Kidney tubule cell (primary cell): ENCODE data around the gene VIPR2.
A peak's percentile ranks its signal among the peaks of the same experiment; 100 is the strongest.

Source experiments
- DNase-seq: peaks from one replicate; pipeline ENCODE4 v3.0.0-alpha.2; 2018; ENCODE audit warnings: low spot score

Gene VIPR2

GRCh38 chr7:159157714-159158113 lies 13.0 kb upstream of the VIPR2 start:
- DNase-seq, result no peak

GRCh38 chr7:159156436-159157245 lies 12.0 kb upstream of the VIPR2 start:
- no peak for DNase-seq

- DNase-seq, result no peak
Measured at GRCh38 chr7:159155410-159155809, 10.7 kb upstream of the VIPR2 start.

- no peak for DNase-seq
Measured at GRCh38 chr7:159154243-159154642, 9.6 kb upstream of the VIPR2 start.

- no peak for DNase-seq
Measured at GRCh38 chr7:159153511-159153910, 8.8 kb upstream of the VIPR2 start.

GRCh38 chr7:159152816-159153215 lies 8.1 kb upstream of the VIPR2 start:
- DNase-seq, result no peak

GRCh38 chr7:159151231-159151630 lies 6.6 kb upstream of the VIPR2 start:
- no peak for DNase-seq

- DNase-seq, result no peak
Measured at GRCh38 chr7:159149488-159149887, 4.8 kb upstream of the VIPR2 start.

GRCh38 chr7:159148430-159149395 lies 4.0 kb upstream of the VIPR2 start:
- no peak for DNase-seq

- DNase-seq, result no peak
Measured at GRCh38 chr7:159147687-159148086, 3.0 kb upstream of the VIPR2 start.

GRCh38 chr7:159147246-159147645 lies 2.6 kb upstream of the VIPR2 start:
- DNase-seq, result no peak

GRCh38 chr7:159146084-159146858 lies 1.6 kb upstream of the VIPR2 start:
- DNase-seq, result no peak

- DNase-seq, result no peak
Measured at GRCh38 chr7:159145490-159145855, 806 bp upstream of the VIPR2 start.

- no peak for DNase-seq
Measured at GRCh38 chr7:159143780-159144757, 598 bp downstream of the VIPR2 start.

- no peak for DNase-seq
Measured at GRCh38 chr7:159142730-159143129, 1.9 kb downstream of the VIPR2 start.

- peak; percentile 44 for DNase-seq
Measured at GRCh38 chr7:159142199-159142598, 2.5 kb downstream of the VIPR2 start.

GRCh38 chr7:159141660-159142059 lies 3.0 kb downstream of the VIPR2 start:
- DNase-seq, result no peak

- no peak for DNase-seq
Measured at GRCh38 chr7:159141167-159141566, 3.5 kb downstream of the VIPR2 start.

- DNase-seq, result no peak
Measured at GRCh38 chr7:159140170-159140910, 4.3 kb downstream of the VIPR2 start.

- no peak for DNase-seq
Measured at GRCh38 chr7:159139639-159140038, 5.0 kb downstream of the VIPR2 start.
